ENCODE data around the gene HCCS.

DNA sequence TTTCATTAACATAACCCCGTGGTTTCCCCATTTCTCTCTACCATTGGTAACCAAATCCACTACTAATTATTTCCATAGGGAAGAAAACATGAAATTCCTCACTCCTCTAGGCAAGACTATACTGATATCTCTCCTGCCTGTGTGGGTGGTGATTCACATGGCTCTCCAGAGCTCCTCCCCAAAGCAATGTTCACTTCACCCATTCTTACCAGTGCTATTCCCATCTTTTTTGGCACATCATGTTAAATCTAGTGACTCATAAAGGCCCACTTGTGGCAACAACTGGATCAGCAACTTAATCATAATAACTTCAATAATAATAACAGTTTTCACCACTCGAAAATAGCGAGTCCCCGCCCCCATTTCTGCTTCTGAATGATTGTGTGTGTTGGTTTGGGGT is 6.1 kb upstream of the HCCS start:
- TF ChIP-seq, protein P1, sequence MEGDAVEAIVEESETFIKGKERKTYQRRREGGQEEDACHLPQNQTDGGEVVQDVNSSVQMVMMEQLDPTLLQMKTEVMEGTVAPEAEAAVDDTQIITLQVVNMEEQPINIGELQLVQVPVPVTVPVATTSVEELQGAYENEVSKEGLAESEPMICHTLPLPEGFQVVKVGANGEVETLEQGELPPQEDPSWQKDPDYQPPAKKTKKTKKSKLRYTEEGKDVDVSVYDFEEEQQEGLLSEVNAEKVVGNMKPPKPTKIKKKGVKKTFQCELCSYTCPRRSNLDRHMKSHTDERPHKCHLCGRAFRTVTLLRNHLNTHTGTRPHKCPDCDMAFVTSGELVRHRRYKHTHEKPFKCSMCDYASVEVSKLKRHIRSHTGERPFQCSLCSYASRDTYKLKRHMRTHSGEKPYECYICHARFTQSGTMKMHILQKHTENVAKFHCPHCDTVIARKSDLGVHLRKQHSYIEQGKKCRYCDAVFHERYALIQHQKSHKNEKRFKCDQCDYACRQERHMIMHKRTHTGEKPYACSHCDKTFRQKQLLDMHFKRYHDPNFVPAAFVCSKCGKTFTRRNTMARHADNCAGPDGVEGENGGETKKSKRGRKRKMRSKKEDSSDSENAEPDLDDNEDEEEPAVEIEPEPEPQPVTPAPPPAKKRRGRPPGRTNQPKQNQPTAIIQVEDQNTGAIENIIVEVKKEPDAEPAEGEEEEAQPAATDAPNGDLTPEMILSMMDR (IDR thresholded peaks at IDR 0.05): no peak
- TF ChIP-seq POLR2A (IDR thresholded peaks at IDR 0.05) (no peak), EP300 (IDR thresholded peaks at IDR 0.05) (no peak)

Measured in tibial nerve (tissue), 4 donors.